Mesodermal cell (in vitro differentiated cells): Measurements from ENCODE around the gene KAT2B.

Experiments
- H3K27ac ChIP-seq: 2 replicates; pipeline ENCODE4 v1.7.0; 2013; ENCODE audit warnings: mild to moderate bottlenecking, low read depth, low read length, moderate library complexity; ENCODE audit not compliant: severe bottlenecking
- H3K36me3 ChIP-seq: 2 replicates; pipeline ENCODE4 v1.7.1; 2013; ENCODE audit warnings: mild to moderate bottlenecking, low read length, moderate library complexity; ENCODE audit not compliant: control insufficient read depth, insufficient read depth
- H3K4me1 ChIP-seq: one replicate; pipeline ENCODE4 v1.7.1; 2013; ENCODE audit warnings: mild to moderate bottlenecking, low read length; ENCODE audit not compliant: insufficient read depth, control insufficient read depth, poor library complexity, severe bottlenecking
- H3K4me3 ChIP-seq: 2 replicates; pipeline ENCODE4 v1.7.0; 2013; ENCODE audit warnings: low read length, control low read depth, mild to moderate bottlenecking; ENCODE audit not compliant: insufficient read depth, poor library complexity, severe bottlenecking; ENCODE audit errors: extremely low read depth
- H3K9me3 ChIP-seq: 2 replicates; pipeline ENCODE4 v1.7.1; 2013; ENCODE audit warnings: mild to moderate bottlenecking, low read length, moderate library complexity; ENCODE audit not compliant: control insufficient read depth
- WGBS, 2 experiments: methylation state at CpG; one replicate each; pipeline ENCODE4 v1.1.5; 2013; ENCODE audit warnings: missing lambda C conversion rate in 2 of 2; ENCODE audit not compliant: insufficient coverage in 2 of 2; 5-methylcytosine and 5-hydroxymethylcytosine counted together

Gene KAT2B

DNA sequence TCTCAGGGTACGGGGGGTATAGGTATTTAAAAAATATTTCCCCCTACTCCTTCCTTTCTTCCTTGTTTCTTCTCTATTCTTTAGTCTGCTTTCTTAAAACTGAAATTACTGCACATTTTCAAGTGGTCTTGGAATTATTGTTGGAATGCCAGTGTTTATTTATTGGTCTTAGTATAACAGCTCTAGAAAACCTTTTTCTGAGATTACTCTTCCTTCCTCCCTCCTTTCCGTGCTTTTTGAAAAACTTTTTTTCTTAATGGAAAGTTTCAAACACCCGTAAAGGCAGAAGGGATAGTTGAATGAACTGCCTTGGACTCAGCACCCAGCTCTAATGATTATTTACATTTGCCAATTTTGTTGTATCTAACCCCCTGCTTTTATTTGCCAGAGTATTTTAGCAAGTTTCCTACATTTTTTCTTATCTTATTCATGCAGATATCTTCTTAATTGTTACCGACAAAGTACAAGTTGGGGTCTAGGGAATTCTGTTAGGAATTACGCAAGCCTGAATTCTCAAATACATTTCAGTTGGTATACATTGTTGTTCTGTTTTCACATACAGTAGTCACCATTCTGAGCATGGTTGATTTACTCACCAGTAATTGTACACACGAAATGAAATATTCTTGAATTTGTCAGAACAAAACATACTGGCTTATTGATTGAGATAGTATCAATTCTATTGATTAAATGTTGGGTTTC is 36.2 kb downstream of the KAT2B start:
- no peak overlapping the region for H3K27ac ChIP-seq
- H3K9me3 ChIP-seq = no peaks in the 10 kb centered on the region
- no peaks in the 10 kb centered on the region for H3K36me3 ChIP-seq
- peaks cover 3% of the 10 kb centered on the region for H3K4me1 ChIP-seq
- H3K4me3 ChIP-seq = no peak overlapping the region
- 80% methylated on average over 1 of the region's 6 CpGs; no CpG with 5 or more reads in 1 of the 2 experiments for WGBS, 2 experiments

DNA sequence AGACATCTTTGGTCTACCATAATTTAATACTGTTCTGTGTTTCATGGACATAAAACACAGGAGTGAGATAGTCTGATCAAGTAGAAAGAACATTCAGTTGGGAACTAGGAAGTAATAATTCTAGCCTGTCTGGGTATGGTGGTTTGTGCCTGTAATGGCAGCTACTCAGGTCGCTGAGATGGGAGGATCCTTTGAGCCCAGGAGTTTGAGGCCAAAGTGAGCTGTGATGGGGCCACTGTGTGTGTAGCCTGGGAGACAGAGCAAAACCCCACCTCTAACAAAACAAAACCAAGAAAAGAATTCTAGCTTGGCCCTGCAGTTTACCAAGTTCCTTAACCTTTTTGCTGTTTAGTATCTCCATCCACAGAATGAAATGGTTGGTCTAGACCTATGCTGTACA is 36.8 kb downstream of the KAT2B start:
- Histone ChIP-seq H3K4me1 (peaks cover 3% of the 10 kb centered on the region), H3K9me3 (no peaks in the 10 kb centered on the region), H3K27ac (no peak overlapping the region), H3K4me3 (no peak overlapping the region), H3K36me3 (no peaks in the 10 kb centered on the region)
- no CpG with 5 or more reads among the region's 1 CpG for WGBS, 2 experiments

DNA sequence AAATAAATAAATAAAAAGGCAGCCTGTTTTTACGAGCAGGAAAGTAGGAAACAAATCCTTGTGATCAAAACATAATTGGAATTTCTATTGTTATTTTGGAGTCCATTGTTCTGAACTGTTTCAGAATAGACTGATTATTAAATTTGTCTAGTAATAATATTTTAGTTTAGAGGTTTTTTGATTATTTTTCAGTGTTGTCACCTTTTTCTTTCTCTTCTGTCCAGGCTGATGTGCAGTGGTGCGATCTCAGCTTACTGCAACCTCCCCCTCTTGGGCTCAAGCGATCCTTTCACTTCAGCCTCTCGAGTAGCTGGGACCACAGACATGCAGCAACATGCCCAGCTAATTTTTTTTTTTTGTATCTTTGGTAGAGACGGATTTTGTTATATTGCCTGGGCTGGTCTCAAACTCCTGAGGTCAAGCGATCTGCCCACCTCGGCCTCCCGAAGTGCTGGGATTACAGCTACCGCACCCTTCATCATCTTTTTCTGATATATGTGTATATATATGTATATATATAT is 38.0 kb downstream of the KAT2B start:
- Histone ChIP-seq H3K27ac (no peak overlapping the region), H3K9me3 (no peaks in the 10 kb centered on the region), H3K4me3 (no peak overlapping the region), H3K4me1 (peaks cover 3% of the 10 kb centered on the region), H3K36me3 (no peaks in the 10 kb centered on the region)
- 88 to 100% methylated on average over 1 to 4 of the region's 9 CpGs for WGBS, 2 experiments

DNA sequence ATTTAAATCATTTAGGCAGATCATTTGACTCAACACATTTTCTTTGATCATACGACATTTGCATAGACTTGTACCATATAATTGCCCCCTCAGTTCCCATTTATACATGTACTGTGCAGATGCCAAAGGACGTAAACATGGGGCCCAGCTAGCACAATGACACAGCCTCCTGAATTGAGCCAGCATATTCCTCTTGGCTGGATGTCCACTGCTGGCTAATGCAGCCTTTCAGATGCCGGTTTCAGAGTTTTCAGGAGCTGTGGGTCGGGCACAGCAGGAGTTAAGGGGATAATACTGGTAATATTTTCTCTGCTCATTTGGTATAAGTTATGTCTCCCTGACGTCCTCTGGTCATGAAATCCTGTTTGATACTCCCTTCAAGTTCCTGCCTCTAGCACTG is 39.4 kb downstream of the KAT2B start:
- no peaks in the 10 kb centered on the region for H3K9me3 ChIP-seq
- H3K4me1 ChIP-seq = peaks cover 3% of the 10 kb centered on the region
- no peaks in the 10 kb centered on the region for H3K36me3 ChIP-seq
- H3K27ac ChIP-seq = no peak overlapping the region
- 89 to 93% methylated on average over 3 to 5 of the region's 5 CpGs for WGBS, 2 experiments
- no peak overlapping the region for H3K4me3 ChIP-seq

DNA sequence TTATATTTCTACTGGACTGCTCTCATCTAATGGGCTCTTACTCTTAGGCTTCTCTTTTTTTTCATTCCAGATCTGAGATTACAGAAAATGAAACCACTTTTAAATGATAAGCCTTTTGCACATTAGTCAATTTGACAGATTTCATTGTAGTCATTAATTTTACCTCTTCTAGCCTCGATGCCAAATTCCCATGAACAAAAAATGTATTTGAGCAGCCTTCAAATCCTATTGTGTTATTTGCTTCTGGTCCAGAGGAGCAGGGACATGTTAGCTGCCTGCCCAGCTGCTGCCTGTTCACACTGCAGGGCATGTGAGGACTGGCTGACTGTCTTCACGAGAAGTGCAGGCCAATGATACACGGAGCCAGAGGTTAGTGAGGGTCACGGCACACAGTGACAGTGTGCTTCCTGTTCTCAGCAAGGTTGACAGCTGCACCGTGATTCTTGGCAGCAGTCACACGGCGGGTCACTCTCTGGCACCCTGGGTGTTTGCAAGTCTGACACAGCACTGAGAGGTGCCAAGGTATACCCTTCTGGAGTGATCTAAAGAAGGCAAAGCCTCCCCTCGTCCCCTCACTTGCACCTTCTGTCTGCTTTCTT is 40.8 kb downstream of the KAT2B start:
- 85 to 87% methylated on average over 6 to 7 of the region's 8 CpGs for WGBS, 2 experiments
- H3K9me3 ChIP-seq = no peaks in the 10 kb centered on the region
- no peaks in the 10 kb centered on the region for H3K36me3 ChIP-seq
- no peak overlapping the region for H3K4me3 ChIP-seq
- no peak overlapping the region for H3K27ac ChIP-seq
- peaks cover 3% of the 10 kb centered on the region for H3K4me1 ChIP-seq

DNA sequence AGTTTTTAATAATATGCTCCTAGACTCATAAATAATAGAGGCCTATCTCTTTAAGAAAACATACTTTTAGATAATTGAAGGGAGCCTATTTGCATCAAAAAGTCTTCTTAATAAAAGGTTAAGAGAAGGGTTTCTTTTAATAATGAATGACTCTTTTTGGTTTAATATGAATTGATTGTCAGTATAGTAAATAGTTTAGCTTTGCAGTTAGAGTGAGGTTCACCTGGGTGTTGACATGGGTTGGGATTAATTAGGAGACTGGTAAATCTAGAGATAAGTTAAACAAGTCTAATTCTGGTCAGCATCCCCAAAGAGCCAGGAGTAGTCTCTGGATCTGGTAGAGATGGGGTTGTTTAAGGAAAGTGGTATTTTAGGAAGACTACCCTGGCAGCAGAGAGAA is 43.0 kb downstream of the KAT2B start:
- Histone ChIP-seq H3K9me3 (no peaks in the 10 kb centered on the region), H3K4me3 (no peak overlapping the region), H3K27ac (no peak overlapping the region), H3K4me1 (peaks cover 3% of the 10 kb centered on the region), H3K36me3 (no peaks in the 10 kb centered on the region)

DNA sequence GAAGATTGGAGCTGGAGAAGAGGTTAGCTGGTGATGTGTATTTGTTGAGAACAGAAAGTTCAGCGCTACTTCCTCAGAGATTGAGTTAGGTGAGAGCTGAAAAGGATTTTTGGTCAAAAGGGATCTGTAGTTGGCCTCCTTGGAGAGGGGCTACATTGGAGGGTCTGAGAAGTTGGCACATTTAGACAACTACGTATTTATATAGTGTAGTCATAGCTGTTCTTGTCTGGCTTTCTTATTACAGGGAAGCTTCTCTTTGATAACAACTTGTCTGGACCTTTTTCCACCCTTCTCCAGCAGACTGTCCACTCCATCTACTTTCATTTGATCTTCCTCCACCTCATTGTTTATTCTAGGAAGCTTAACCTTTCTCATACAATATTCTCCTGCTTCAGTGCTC is 43.7 kb downstream of the KAT2B start:
- H3K27ac ChIP-seq = no peak overlapping the region
- no peaks in the 10 kb centered on the region for H3K9me3 ChIP-seq
- peaks cover 3% of the 10 kb centered on the region for H3K4me1 ChIP-seq
- 89 to 100% methylated on average over 1 of the region's 2 CpGs for WGBS, 2 experiments
- no peak overlapping the region for H3K4me3 ChIP-seq
- no peaks in the 10 kb centered on the region for H3K36me3 ChIP-seq

DNA sequence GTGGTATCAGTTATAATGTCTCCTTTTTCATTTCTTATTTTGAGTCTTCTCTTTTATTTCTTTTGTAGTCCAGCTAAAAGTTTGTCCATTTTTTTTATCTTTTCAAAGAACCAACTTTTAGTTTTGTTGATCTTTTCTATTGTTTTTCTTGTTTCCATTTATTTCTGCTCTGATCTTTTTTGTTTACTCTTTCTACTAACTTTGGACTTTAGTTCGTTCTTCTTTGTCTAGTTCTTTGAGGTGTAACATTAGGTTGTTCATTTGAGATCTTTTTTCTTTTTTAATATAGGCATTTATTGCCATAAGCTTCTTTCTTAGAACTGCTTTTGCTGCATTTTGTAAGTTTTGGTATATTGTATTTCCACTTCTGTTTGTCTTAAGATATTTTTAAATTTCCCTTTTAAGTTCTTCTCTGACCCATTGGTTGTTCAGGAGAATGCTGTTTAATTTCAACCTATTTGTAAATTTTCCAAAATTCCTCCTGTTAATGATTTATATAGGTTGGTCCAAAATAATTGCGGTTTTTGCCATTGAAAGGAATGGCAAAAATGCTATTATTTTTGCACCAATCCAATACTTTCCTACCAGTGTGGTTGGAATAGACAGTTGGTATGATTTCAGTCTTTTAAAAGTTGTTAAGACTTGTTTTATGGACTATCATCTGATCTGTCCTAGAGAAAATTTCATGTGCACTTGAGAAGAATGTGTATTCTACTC is 51.2 kb downstream of the KAT2B start:
- no peaks in the 10 kb centered on the region for H3K9me3 ChIP-seq
- WGBS, 2 experiments = no CpG with 5 or more reads among the region's 2 CpGs
- no peak overlapping the region for H3K27ac ChIP-seq
- no peak overlapping the region for H3K4me3 ChIP-seq
- no peaks in the 10 kb centered on the region for H3K4me1 ChIP-seq
- no peaks in the 10 kb centered on the region for H3K36me3 ChIP-seq

DNA sequence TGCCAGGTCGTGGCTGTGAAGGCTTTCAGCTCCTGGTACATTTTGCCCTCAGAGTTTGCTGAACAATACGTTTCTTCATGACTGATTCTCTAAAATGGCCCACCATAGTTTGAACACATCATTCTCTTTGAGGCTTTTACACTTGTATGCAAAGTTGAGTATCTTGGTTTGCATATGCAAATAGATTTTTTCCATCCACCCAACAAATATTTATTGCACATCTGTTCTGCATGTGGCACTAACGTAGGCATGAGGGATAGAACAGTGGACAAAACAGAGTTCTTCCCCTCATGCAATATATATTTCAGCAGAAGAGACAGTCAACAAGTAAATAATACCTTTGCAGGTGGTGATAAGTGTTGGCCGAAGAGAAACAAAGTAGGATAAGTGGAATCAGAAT is 55.2 kb downstream of the KAT2B start:
- no peaks in the 10 kb centered on the region for H3K36me3 ChIP-seq
- no peaks in the 10 kb centered on the region for H3K4me1 ChIP-seq
- no peak overlapping the region for H3K27ac ChIP-seq
- H3K9me3 ChIP-seq = no peaks in the 10 kb centered on the region
- H3K4me3 ChIP-seq = no peak overlapping the region
- WGBS, 2 experiments = 91 to 93% methylated on average over 3 of the region's 4 CpGs

DNA sequence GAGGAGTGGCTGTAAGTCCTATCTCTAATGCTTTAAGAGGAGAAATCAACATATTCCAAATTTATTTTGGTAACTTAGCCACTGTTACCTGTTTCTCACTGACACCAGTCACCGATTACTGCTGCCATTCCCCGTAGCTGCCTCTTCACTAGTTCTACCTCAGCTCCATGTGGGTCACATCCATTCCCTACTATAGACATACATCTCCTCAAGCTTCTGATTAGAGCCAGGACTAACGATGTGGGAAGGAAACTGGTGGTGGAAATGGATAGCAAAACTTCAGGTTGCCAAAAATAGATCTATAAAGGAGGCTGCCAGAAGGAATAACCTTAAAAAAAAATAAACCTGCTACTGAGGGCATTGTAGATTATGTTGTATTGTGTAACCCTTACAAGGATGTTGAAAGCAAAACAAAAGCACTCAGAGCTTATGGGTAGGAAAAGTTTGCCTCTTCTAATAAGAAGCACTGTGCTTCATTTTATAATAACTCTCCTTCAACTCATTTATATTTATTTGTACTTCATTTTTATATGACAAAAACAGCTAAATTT is 56.0 kb downstream of the KAT2B start:
- no peak overlapping the region for H3K27ac ChIP-seq
- no peaks in the 10 kb centered on the region for H3K9me3 ChIP-seq
- 86 to 100% methylated on average over 1 to 2 of the region's 3 CpGs for whole genome bisulfite sequencing, 2 experiments

More for the DNA sequence above, 56.0 kb downstream of the KAT2B start:
- H3K36me3 ChIP-seq = no peaks in the 10 kb centered on the region
- H3K4me1 ChIP-seq = no peaks in the 10 kb centered on the region
- no peak overlapping the region for H3K4me3 ChIP-seq
